ENCODE data around the gene NDEL1.
A peak's percentile ranks its signal among the peaks of the same experiment; 100 is the strongest.

The NDEL1 gene

GRCh38 chr17:8426802-8427201 is 8.9 kb upstream of the NDEL1 start:
- H3K27ac ChIP-seq (ENCODE audit: low read depth, low read length): no peak overlapping the region
- no peaks in the 10 kb centered on the region for H3K79me2 ChIP-seq (ENCODE audit: control insufficient read depth, low read length)
- H3K36me3 ChIP-seq (ENCODE audit: control insufficient read depth, low read length): no peaks in the 10 kb centered on the region
- H3K9me3 ChIP-seq (ENCODE audit: control insufficient read depth, insufficient read depth, low read length): no peaks in the 10 kb centered on the region
- no peaks in the 10 kb centered on the region for H3K4me1 ChIP-seq (ENCODE audit: control insufficient read depth, low read length)
- H3F3A ChIP-seq (ENCODE audit: control insufficient read depth, insufficient read depth): no peaks in the 10 kb centered on the region
- H3K4me3 ChIP-seq (ENCODE audit: low read length): no peak overlapping the region
- no peak for TF ChIP-seq CTCF (IDR thresholded peaks at IDR 0.05; ENCODE audit: low read depth, low read length, poor library complexity, severe bottlenecking)
- no peak for TF ChIP-seq EZH2phosphoT487 (IDR thresholded peaks at IDR 0.05; ENCODE audit: borderline replicate concordance, low read length)
- H4K20me1 ChIP-seq (ENCODE audit: control insufficient read depth, insufficient read depth, low read depth, low read length): no peaks in the 10 kb centered on the region
- no peaks in the 10 kb centered on the region for H3K9me2 ChIP-seq (replicated peaks; ENCODE audit: control insufficient read depth, low read length)
- no peak overlapping the region for H3K4me2 ChIP-seq (ENCODE audit: low read length)
- peaks cover 4% of the 10 kb centered on the region for H3K27me3 ChIP-seq (ENCODE audit: control insufficient read depth, low read length)

GRCh38 chr17:8430966-8431365 is 4.7 kb upstream of the NDEL1 start:
- no peak overlapping the region for H3K27ac ChIP-seq (ENCODE audit: low read depth, low read length)
- no peak overlapping the region for H3K4me2 ChIP-seq (ENCODE audit: low read length)
- no peaks in the 10 kb centered on the region for H3F3A ChIP-seq (ENCODE audit: control insufficient read depth, insufficient read depth)
- H3K9me3 ChIP-seq (ENCODE audit: control insufficient read depth, insufficient read depth, low read length): no peaks in the 10 kb centered on the region
- H3K4me3 ChIP-seq (ENCODE audit: low read length): no peak overlapping the region
- TF ChIP-seq CTCF (IDR thresholded peaks at IDR 0.05; ENCODE audit: low read depth, low read length, poor library complexity, severe bottlenecking) (no peak), EZH2phosphoT487 (IDR thresholded peaks at IDR 0.05; ENCODE audit: borderline replicate concordance, low read length) (no peak)
- peaks cover 1% of the 10 kb centered on the region; the same call in 1 of the 2 replicates for H3K36me3 ChIP-seq (ENCODE audit: control insufficient read depth, low read length)
- H3K9me2 ChIP-seq (replicated peaks; ENCODE audit: control insufficient read depth, low read length): no peaks in the 10 kb centered on the region
- H4K20me1 ChIP-seq (ENCODE audit: control insufficient read depth, insufficient read depth, low read depth, low read length): no peaks in the 10 kb centered on the region
- H3K4me1 ChIP-seq (ENCODE audit: control insufficient read depth, low read length): peaks cover 5% of the 10 kb centered on the region
- H3K79me2 ChIP-seq (ENCODE audit: control insufficient read depth, low read length): peaks cover 1% of the 10 kb centered on the region
- no peaks in the 10 kb centered on the region for H3K27me3 ChIP-seq (ENCODE audit: control insufficient read depth, low read length)

GRCh38 chr17:8436169-8436843 is 622 bp downstream of the NDEL1 start:
- no peaks in the 10 kb centered on the region for H3K9me2 ChIP-seq (replicated peaks; ENCODE audit: control insufficient read depth, low read length)
- peak overlapping the region; percentile 72 for H3K27ac ChIP-seq (ENCODE audit: low read depth, low read length)
- peak; percentile 17 for TF ChIP-seq CTCF (IDR thresholded peaks at IDR 0.05; ENCODE audit: low read depth, low read length, poor library complexity, severe bottlenecking)
- no peak for TF ChIP-seq EZH2phosphoT487 (IDR thresholded peaks at IDR 0.05; ENCODE audit: borderline replicate concordance, low read length)
- peaks cover 55% of the 10 kb centered on the region for H3K79me2 ChIP-seq (ENCODE audit: control insufficient read depth, low read length)
- no peaks in the 10 kb centered on the region for H3K27me3 ChIP-seq (ENCODE audit: control insufficient read depth, low read length)
- H3K4me3 ChIP-seq (ENCODE audit: low read length): peak overlapping the region; percentile 87
- H3K36me3 ChIP-seq (ENCODE audit: control insufficient read depth, low read length): peaks cover 11% of the 10 kb centered on the region
- H3K9me3 ChIP-seq (ENCODE audit: control insufficient read depth, insufficient read depth, low read length): no peaks in the 10 kb centered on the region
- peak overlapping the region; percentile 72 for H3K4me2 ChIP-seq (ENCODE audit: low read length)
- H3K4me1 ChIP-seq (ENCODE audit: control insufficient read depth, low read length): peaks cover 15% of the 10 kb centered on the region
- peaks cover 3% of the 10 kb centered on the region; the same call in 1 of the 2 replicates for H4K20me1 ChIP-seq (ENCODE audit: control insufficient read depth, insufficient read depth, low read depth, low read length)
- H3F3A ChIP-seq (ENCODE audit: control insufficient read depth, insufficient read depth): no peaks in the 10 kb centered on the region

All from DOHH2 (cell line).